Measurements from ENCODE around the gene ACCS. TPM values are rescaled to one million over a fixed set of nuclear protein-coding genes. Genes with fewer than 3 reads are reported as not detected.
A peak's percentile ranks its signal among the peaks of the same experiment; 100 is the strongest.

The ACCS gene
- total RNA-seq, 1 donor from 2014 or later = 7.9 TPM

- DNase-seq = peak; percentile 50
- intact Hi-C loops (cut with micrococcal nuclease) = no loop called here
Observed at GRCh38 chr11:44110231-44110679, 44.2 kb downstream of the ACCS start.

DNA sequence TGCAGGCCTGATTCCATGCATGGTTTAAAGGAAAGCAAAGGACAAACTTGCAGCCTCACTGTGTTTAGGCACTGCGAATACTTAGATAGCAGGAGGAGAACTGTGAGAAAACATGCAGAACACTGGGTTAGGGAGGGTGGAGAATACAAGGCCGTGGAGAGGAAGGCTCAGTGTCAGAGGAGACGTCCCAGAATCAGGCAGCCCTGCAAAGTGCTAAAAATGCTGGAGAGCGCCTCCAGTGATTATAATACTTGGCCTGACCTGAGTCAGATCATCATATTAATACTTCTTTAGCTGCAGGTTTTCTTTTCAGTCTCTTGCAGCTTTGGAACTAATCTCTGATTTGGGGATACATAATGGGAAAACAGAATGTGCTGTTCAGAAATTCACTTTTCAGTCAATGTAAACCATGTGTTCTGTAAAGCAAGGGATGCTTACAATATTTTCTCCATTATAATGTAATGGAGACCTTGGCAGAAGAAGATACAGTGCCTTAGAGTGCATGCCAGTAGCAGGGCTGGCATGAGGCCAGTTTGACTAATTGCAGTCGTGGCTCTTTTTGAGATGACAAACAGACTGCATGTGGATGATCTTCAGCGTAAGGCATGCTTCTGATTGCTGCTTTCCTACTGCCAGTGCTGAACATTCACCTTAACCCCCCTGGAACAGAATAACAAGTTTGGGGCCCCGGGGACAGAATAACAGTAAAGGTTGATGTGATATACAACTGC is 46.2 kb downstream of the ACCS start:
- peak; percentile 53 for DNase-seq
- no peak for TF ChIP-seq CTCF (IDR thresholded peaks at IDR 0.05; ENCODE audit: borderline replicate concordance)
- Histone ChIP-seq H3K4me1 (peaks cover 47% of the 10 kb centered on the region), H3K9me3 (replicated peaks) (no peaks in the 10 kb centered on the region), H3K36me3 (peaks cover 47% of the 10 kb centered on the region), H3K27ac (replicated peaks) (no peak overlapping the region), H3K27me3 (ENCODE audit: low read depth) (no peaks in the 10 kb centered on the region), H3K4me3 (no peak overlapping the region)
- intact Hi-C loops (cut with micrococcal nuclease) = no loop called here

More at GRCh38 chr11:44110231-44110679, 44.2 kb downstream of the ACCS start:
- H3K27me3 ChIP-seq (ENCODE audit: low read depth) = no peaks in the 10 kb centered on the region
- peaks cover 39% of the 10 kb centered on the region for H3K4me1 ChIP-seq
- no peaks in the 10 kb centered on the region for H3K9me3 ChIP-seq (replicated peaks)
- H3K36me3 ChIP-seq = peaks cover 33% of the 10 kb centered on the region
- H3K4me3 ChIP-seq = no peak overlapping the region
- peak; percentile 83 for TF ChIP-seq CTCF (IDR thresholded peaks at IDR 0.05; ENCODE audit: borderline replicate concordance)
- H3K27ac ChIP-seq (replicated peaks) = peak overlapping the region; percentile 47

DNA sequence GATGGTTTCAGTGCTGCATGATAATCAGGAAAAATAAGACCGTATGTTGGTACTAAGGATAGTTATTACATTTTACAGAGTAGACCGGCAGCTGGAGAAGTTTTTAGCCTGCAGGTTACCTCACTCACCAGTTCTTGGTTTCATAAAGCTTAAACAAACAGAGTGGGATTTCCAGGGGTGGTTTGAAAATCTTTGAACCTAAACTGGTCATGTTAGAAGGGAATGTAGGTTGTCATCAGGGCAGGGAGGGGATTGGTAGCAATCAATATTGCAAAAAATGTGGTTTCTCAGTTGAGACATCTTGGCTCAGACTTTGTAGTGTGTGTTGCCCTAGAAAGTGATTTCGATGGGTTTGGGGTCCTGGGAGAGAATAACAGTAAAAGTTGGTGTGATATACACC is 46.9 kb downstream of the ACCS start:
- Histone ChIP-seq H3K27me3 (ENCODE audit: low read depth) (no peaks in the 10 kb centered on the region), H3K27ac (replicated peaks) (no peak overlapping the region), H3K4me1 (peaks cover 47% of the 10 kb centered on the region), H3K9me3 (replicated peaks) (no peaks in the 10 kb centered on the region), H3K4me3 (no peak overlapping the region), H3K36me3 (peaks cover 46% of the 10 kb centered on the region)
- no peak for TF ChIP-seq CTCF (IDR thresholded peaks at IDR 0.05; ENCODE audit: borderline replicate concordance)
- DNase-seq = no peak
- intact Hi-C loops (cut with micrococcal nuclease) = no loop called here

GRCh38 chr11:44113572-44113971 is 47.5 kb downstream of the ACCS start:
- H3K36me3 ChIP-seq = peaks cover 41% of the 10 kb centered on the region
- no peak overlapping the region for H3K27ac ChIP-seq (replicated peaks)
- no peak overlapping the region for H3K4me3 ChIP-seq
- H3K4me1 ChIP-seq = peaks cover 47% of the 10 kb centered on the region
- no peaks in the 10 kb centered on the region for H3K9me3 ChIP-seq (replicated peaks)
- intact Hi-C loops (cut with micrococcal nuclease) = no loop called here
- no peaks in the 10 kb centered on the region for H3K27me3 ChIP-seq (ENCODE audit: low read depth)
- DNase-seq = no peak
- no peak for TF ChIP-seq CTCF (IDR thresholded peaks at IDR 0.05; ENCODE audit: borderline replicate concordance)

DNA sequence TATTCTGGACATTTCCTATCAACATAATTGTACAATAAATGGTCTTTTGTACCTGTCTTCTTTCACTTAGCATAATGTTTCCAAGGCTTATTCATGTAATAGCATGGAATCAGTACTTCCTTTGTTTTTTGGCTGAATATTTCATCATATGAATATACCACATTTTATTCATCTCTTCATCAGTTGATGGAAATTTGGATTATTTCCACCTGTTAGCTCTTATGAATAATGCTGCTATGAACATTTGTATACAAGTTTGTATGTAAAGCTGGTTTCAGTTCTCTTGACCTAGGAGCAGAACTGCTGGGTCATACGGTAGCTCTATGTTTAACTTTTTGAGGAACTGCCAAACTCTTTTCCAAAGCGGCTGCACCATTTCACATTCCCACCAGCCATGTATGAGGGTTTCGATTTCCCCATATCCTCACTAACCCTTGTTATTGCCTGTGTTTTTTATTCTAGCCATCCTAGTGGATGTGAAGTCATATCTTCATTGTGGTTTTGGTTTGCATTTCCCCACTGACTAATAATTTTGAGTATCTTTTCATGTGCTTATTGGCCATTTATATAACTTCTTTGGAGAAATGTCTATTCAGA is 50.3 kb downstream of the ACCS start:
- TF ChIP-seq CTCF (IDR thresholded peaks at IDR 0.05; ENCODE audit: borderline replicate concordance) = no peak
- no peak for DNase-seq
- H3K36me3 ChIP-seq = peaks cover 32% of the 10 kb centered on the region
- H3K4me3 ChIP-seq = no peak overlapping the region
- H3K4me1 ChIP-seq = peaks cover 59% of the 10 kb centered on the region
- H3K27me3 ChIP-seq (ENCODE audit: low read depth) = no peaks in the 10 kb centered on the region
- H3K27ac ChIP-seq (replicated peaks) = peak overlapping the region; percentile 49
- intact Hi-C loops (cut with micrococcal nuclease) = no loop called here
- no peaks in the 10 kb centered on the region for H3K9me3 ChIP-seq (replicated peaks)

Data from left ventricle myocardium inferior (tissue), 1 donor.